Measurements from ENCODE around the gene UBR1.
"Not testable (repeated sequence)": the region's sequence is repeated elsewhere in the genome, so short reads cannot be mapped to it uniquely, and the experiment has no call there.

The UBR1 gene

DNA sequence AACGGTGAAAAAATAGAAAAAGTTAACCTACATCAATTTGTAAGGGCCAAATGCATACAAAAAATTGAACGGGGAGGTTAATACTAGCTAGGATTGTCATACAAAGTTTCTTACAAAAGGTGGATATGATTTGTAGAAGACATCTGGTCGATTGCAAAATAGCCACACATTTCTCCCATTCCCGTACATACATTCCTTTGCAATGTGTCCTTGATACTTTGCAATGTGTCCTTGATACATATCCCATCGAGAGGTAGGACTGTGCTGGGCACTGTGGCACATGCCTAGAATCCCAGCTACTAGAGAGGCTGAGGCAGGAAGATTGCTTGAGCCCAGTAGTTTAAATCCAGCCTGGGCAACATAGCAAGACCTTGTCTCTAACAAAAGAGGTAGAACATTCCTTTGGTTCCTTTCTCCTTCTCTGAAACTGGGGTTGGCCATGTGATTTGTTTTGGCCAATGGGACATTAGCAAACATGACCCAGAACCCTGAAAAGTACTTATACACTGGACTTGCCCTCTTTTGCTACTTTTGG, 194.7 kb downstream of the UBR1 start:
- Histone ChIP-seq H3F3A (ENCODE audit: insufficient read depth) (0 out of 2 replicates have a peak, but pooled peaks cover 3% of the 10 kb centered on the region), H3K27ac (ENCODE audit: low read depth, low read length) (no peak overlapping the region), H3K27me3 (ENCODE audit: low read length) (no peaks in the 10 kb centered on the region), H3K36me3 (ENCODE audit: low read length) (no peaks in the 10 kb centered on the region), H3K9me2 (replicated peaks; ENCODE audit: insufficient read depth, low read length) (no peaks in the 10 kb centered on the region), H3K9ac (ENCODE audit: low read length) (no peak overlapping the region), H3K79me2 (ENCODE audit: insufficient read depth, low read length) (0 out of 2 replicates have a peak, but pooled peaks cover 5% of the 10 kb centered on the region), H3K4me2 (ENCODE audit: low read depth, low read length, poor library complexity, severe bottlenecking) (no peak overlapping the region), H3K9me3 (ENCODE audit: insufficient read depth, low read length) (no peaks in the 10 kb centered on the region), H2AFZ (ENCODE audit: low read depth, low read length, severe bottlenecking) (no peak overlapping the region), H3K4me3 (ENCODE audit: insufficient read depth, low read length, poor library complexity, severe bottlenecking) (no peak overlapping the region), H4K20me1 (ENCODE audit: low read depth, low read length) (no peaks in the 10 kb centered on the region)
- no peak for TF ChIP-seq EZH2phosphoT487 (conservative IDR thresholded peaks at IDR 0.05; ENCODE audit: low read length)
- no peak for TF ChIP-seq CTCF (IDR thresholded peaks at IDR 0.05; ENCODE audit: insufficient read depth, low read length, poor library complexity, severe bottlenecking)

- no peaks in the 10 kb centered on the region for H3F3A ChIP-seq (ENCODE audit: insufficient read depth)
- no peaks in the 10 kb centered on the region for H3K36me3 ChIP-seq (ENCODE audit: low read length)
- H4K20me1 ChIP-seq (ENCODE audit: low read depth, low read length): no peaks in the 10 kb centered on the region
- H3K27me3 ChIP-seq (ENCODE audit: low read length): no peaks in the 10 kb centered on the region
- no peak overlapping the region for H3K4me3 ChIP-seq (ENCODE audit: insufficient read depth, low read length, poor library complexity, severe bottlenecking)
- H3K9me2 ChIP-seq (replicated peaks; ENCODE audit: insufficient read depth, low read length): no peaks in the 10 kb centered on the region
- H3K9ac ChIP-seq (ENCODE audit: low read length): no peak overlapping the region
- H3K4me2 ChIP-seq (ENCODE audit: low read depth, low read length, poor library complexity, severe bottlenecking): no peak overlapping the region
- no peak overlapping the region for H3K27ac ChIP-seq (ENCODE audit: low read depth, low read length)
- 0 out of 2 replicates have a peak, but pooled peaks cover 5% of the 10 kb centered on the region for H3K79me2 ChIP-seq (ENCODE audit: insufficient read depth, low read length)
- H3K9me3 ChIP-seq (ENCODE audit: insufficient read depth, low read length): no peaks in the 10 kb centered on the region
- TF ChIP-seq EZH2phosphoT487 (conservative IDR thresholded peaks at IDR 0.05; ENCODE audit: low read length) (no peak), CTCF (IDR thresholded peaks at IDR 0.05; ENCODE audit: insufficient read depth, low read length, poor library complexity, severe bottlenecking) (no peak)
- H2AFZ ChIP-seq (ENCODE audit: low read depth, low read length, severe bottlenecking): no peak overlapping the region
Measured at GRCh38 chr15:42908538-42908937, 197.3 kb downstream of the UBR1 start.

- no peaks in the 10 kb centered on the region for H3K9me3 ChIP-seq (ENCODE audit: insufficient read depth, low read length)
- H3K36me3 ChIP-seq (ENCODE audit: low read length): no peaks in the 10 kb centered on the region
- no peaks in the 10 kb centered on the region for H4K20me1 ChIP-seq (ENCODE audit: low read depth, low read length)
- no peak overlapping the region for H3K4me2 ChIP-seq (ENCODE audit: low read depth, low read length, poor library complexity, severe bottlenecking)
- H3K9ac ChIP-seq (ENCODE audit: low read length): no peak overlapping the region
- H3K27me3 ChIP-seq (ENCODE audit: low read length): no peaks in the 10 kb centered on the region
- no peak for TF ChIP-seq CTCF (IDR thresholded peaks at IDR 0.05; ENCODE audit: insufficient read depth, low read length, poor library complexity, severe bottlenecking)
- TF ChIP-seq EZH2phosphoT487 (conservative IDR thresholded peaks at IDR 0.05; ENCODE audit: low read length): no peak
- no peaks in the 10 kb centered on the region for H3K9me2 ChIP-seq (replicated peaks; ENCODE audit: insufficient read depth, low read length)
- no peak overlapping the region for H2AFZ ChIP-seq (ENCODE audit: low read depth, low read length, severe bottlenecking)
- H3K4me3 ChIP-seq (ENCODE audit: insufficient read depth, low read length, poor library complexity, severe bottlenecking): no peak overlapping the region
- no peaks in the 10 kb centered on the region for H3K79me2 ChIP-seq (ENCODE audit: insufficient read depth, low read length)
- no peak overlapping the region for H3K27ac ChIP-seq (ENCODE audit: low read depth, low read length)
- no peaks in the 10 kb centered on the region for H3F3A ChIP-seq (ENCODE audit: insufficient read depth)
Measured at GRCh38 chr15:42903388-42904324, 202.2 kb downstream of the UBR1 start.

DNA sequence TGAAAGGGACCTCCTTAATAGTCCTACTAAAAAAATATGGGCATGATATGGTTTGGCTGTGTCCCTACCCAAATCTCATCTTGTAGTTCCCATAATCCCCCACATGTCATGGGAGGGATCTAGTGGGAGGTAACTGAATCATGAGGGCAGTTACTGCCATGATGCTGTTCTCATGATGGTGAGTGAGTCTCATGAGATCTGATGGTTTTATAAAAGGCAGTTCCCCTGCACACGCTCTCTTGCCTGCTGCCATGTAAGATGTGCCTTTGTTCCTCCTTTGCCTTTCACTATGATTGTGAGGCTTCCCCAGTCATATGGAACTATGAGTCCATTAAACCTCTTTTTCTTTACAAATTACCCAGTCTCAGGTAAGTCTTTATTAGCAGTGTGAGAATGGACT, 211.9 kb downstream of the UBR1 start:
- not testable (repeated sequence) for H3K36me3 ChIP-seq (ENCODE audit: low read length); H4K20me1 ChIP-seq (ENCODE audit: low read depth, low read length); H3K4me2 ChIP-seq (ENCODE audit: low read depth, low read length, poor library complexity, severe bottlenecking); H3K4me3 ChIP-seq (ENCODE audit: insufficient read depth, low read length, poor library complexity, severe bottlenecking); H3K9me3 ChIP-seq (ENCODE audit: insufficient read depth, low read length); H3K9ac ChIP-seq (ENCODE audit: low read length); H2AFZ ChIP-seq (ENCODE audit: low read depth, low read length, severe bottlenecking); H3F3A ChIP-seq (ENCODE audit: insufficient read depth); H3K79me2 ChIP-seq (ENCODE audit: insufficient read depth, low read length); H3K27me3 ChIP-seq (ENCODE audit: low read length); H3K27ac ChIP-seq (ENCODE audit: low read depth, low read length); H3K9me2 ChIP-seq (replicated peaks; ENCODE audit: insufficient read depth, low read length)

Data from SU-DHL-6 (cell line).